Thyroid gland (tissue), 4 donors: ENCODE measurements around the gene PHF8. TPM values are rescaled to one million over a fixed set of nuclear protein-coding genes. Genes with fewer than 3 reads are reported as not detected.

ENCODE experiments used
- DNase-seq, 2 donors: peaks; one replicate each; pipeline ENCODE4 v3.0.0-alpha.2; 2019
- H3K27ac ChIP-seq, 3 donors: fragments of 200-600 bp; sonication (generic); 1 replicate in 2 of 3; 2 replicates in 1 of 3; pipeline ENCODE4 v1.5.1; 2016 to 2019; ENCODE audit warnings: mild to moderate bottlenecking in 1 of 3, moderate library complexity in 1 of 3
- H3K27me3 ChIP-seq: fragments of 200-600 bp; sonication (generic); one replicate; pipeline ENCODE4 v1.5.1; 2019
- H3K36me3 ChIP-seq, 2 donors: fragments of 200-600 bp; sonication (generic); one replicate each; pipeline ENCODE4 v1.5.1; 2016 to 2019
- H3K4me1 ChIP-seq, 2 donors: fragments of 200-600 bp; sonication (generic); one replicate each; pipeline ENCODE4 v1.5.1; 2017 to 2019
- H3K4me3 ChIP-seq, 3 donors: fragments of 200-600 bp; sonication (generic); replicated peaks in 1 of 3; 1 replicate in 2 of 3; 2 replicates in 1 of 3; pipeline ENCODE4 v1.5.1; 2016; ENCODE audit warnings: mild to moderate bottlenecking in 1 of 3
- H3K9me3 ChIP-seq: fragments of 200-600 bp; sonication (generic); one replicate; pipeline ENCODE4 v1.5.1; 2017
- CTCF ChIP-seq, 6 experiments: fragments of 200-600 bp in 3 of 6; fragments of 450-650 bp in 3 of 6; sonication (generic) in 3 of 6; IDR thresholded peaks; one replicate each; pipeline ENCODE4 v1.5.1; 2016 to 2019; ENCODE audit warnings: antibody characterized with exemption in 6 of 6, mild to moderate bottlenecking in 2 of 6, inconsistent platforms in 1 of 6, moderate library complexity in 1 of 6
- POLR2A ChIP-seq, 2 donors: fragments of 450-650 bp; IDR thresholded peaks; one replicate each; pipeline ENCODE4 v1.6.1; 2017; ENCODE audit warnings: antibody characterized with exemption in 2 of 2, mild to moderate bottlenecking in 2 of 2, moderate library complexity in 1 of 2
- WGBS, 2 donors: methylation state at CpG; one replicate each; pipeline ENCODE4 v1.1.5; 2017; 5-methylcytosine and 5-hydroxymethylcytosine counted together
- intact Hi-C: fragments of 100-400 bp; cut with DNase I; formaldehyde crosslinking; loops from one replicate; pipeline ENCODE4 v1.15.1; 2023
- small RNA-seq: library from RNA; depleted of rRNA; stranded (forward); fragments of <200 nt; gene quantifications from one replicate; pipeline ENCODE3, GENCODE V24; 2016
- total RNA-seq, 4 donors: library from RNA; depleted of rRNA; stranded (reverse); fragments of >200 nt; gene quantifications; one replicate each; pipeline ENCODE4 v1.2.3, GENCODE V29; 2016

PHF8 gene
- total RNA-seq, 4 donors from 2014 or later = 30.4 to 89.5 (median 36.3) TPM

GRCh38 chrX:53918702-53919101, 125.6 kb downstream of the PHF8 start:
- no peak for DNase-seq
- H3K36me3 ChIP-seq = no peaks in the 10 kb centered on the region
- no peaks in the 10 kb centered on the region for H3K27me3 ChIP-seq
- intact Hi-C loops = no loop called here
- H3K4me1 ChIP-seq = no peaks in the 10 kb centered on the region
- H3K9me3 ChIP-seq = no peaks in the 10 kb centered on the region
- no peak overlapping the region for H3K4me3 ChIP-seq
- TF ChIP-seq POLR2A (IDR thresholded peaks at IDR 0.05) = no peak
- TF ChIP-seq CTCF (IDR thresholded peaks at IDR 0.05) = no peak
- H3K27ac ChIP-seq = no peak overlapping the region

- no peak for TF ChIP-seq POLR2A (IDR thresholded peaks at IDR 0.05)
- no peak for TF ChIP-seq CTCF (IDR thresholded peaks at IDR 0.05)
- intact Hi-C loops = no loop called here
- H3K27me3 ChIP-seq = no peaks in the 10 kb centered on the region
- H3K27ac ChIP-seq = no peak overlapping the region
- H3K4me1 ChIP-seq = no peaks in the 10 kb centered on the region
- no peak overlapping the region for H3K4me3 ChIP-seq
- DNase-seq = no peak
- no peaks in the 10 kb centered on the region for H3K36me3 ChIP-seq
- no peaks in the 10 kb centered on the region for H3K9me3 ChIP-seq
- 89 to 93% methylated on average over 2 to 3 of the region's 5 CpGs for WGBS, 2 donors
Measured at GRCh38 chrX:53900623-53901022, 143.7 kb downstream of the PHF8 start.

GRCh38 chrX:53895270-53895669, 149.0 kb downstream of the PHF8 start:
- no peak for DNase-seq
- 90 to 96% methylated on average over 3 of the region's 3 CpGs for WGBS, 2 donors
- no peaks in the 10 kb centered on the region for H3K36me3 ChIP-seq
- intact Hi-C loops = no loop called here
- H3K27me3 ChIP-seq = no peaks in the 10 kb centered on the region
- no peak overlapping the region for H3K4me3 ChIP-seq
- H3K27ac ChIP-seq = no peak overlapping the region
- TF ChIP-seq POLR2A (IDR thresholded peaks at IDR 0.05) = no peak
- TF ChIP-seq CTCF (IDR thresholded peaks at IDR 0.05) = no peak
- no peaks in the 10 kb centered on the region for H3K9me3 ChIP-seq
- H3K4me1 ChIP-seq = no peaks in the 10 kb centered on the region

Small RNAs within 50 kb of the gene (small RNA-seq; reads per million reads assigned to genes)
- gene RNA5SP505 = 8.0 reads per million, percentile 91 among the genes with 10 or more reads in this experiment

Other genes with a start within 250 kb of the PHF8 start
- gene FAM120C, start 138.8 kb upstream of the PHF8 start, total RNA-seq = 10 to 100 TPM in 3 of 4 donors, 1 to 10 TPM in 1; 5.0 to 15.6 (median 14.5) TPM